Transverse colon (tissue), 4 donors: ENCODE data around the gene TXNL1. TPM values are rescaled to one million over a fixed set of nuclear protein-coding genes. Genes with fewer than 3 reads are reported as not detected.
A peak's percentile ranks its signal among the peaks of the same experiment; 100 is the strongest.

Experiments
- DNase-seq: peaks from one replicate; pipeline ENCODE4 v3.0.0-alpha.2; 2019
- H3K27ac ChIP-seq, 4 donors: fragments of 200-600 bp; sonication (generic); 2 replicates each; pipeline ENCODE4 v1.5.1; 2016 to 2018; ENCODE audit warnings: inconsistent platforms in 4 of 4
- H3K27me3 ChIP-seq: fragments of 200-600 bp; sonication (generic); 2 replicates; pipeline ENCODE4 v1.5.1; 2017; ENCODE audit warnings: inconsistent platforms
- H3K36me3 ChIP-seq, 4 donors: fragments of 200-600 bp; sonication (generic); 2 replicates each; pipeline ENCODE4 v1.5.1; 2017 to 2019; ENCODE audit warnings: inconsistent platforms in 4 of 4
- H3K4me1 ChIP-seq, 4 donors: fragments of 200-600 bp; sonication (generic); 2 replicates each; pipeline ENCODE4 v1.5.1; 2017 to 2020; ENCODE audit warnings: inconsistent platforms in 4 of 4
- H3K4me3 ChIP-seq, 4 donors: fragments of 200-600 bp; sonication (generic); 1 replicate in 1 of 4; 2 replicates in 3 of 4; pipeline versions ENCODE4 v1.5.1 to v1.6.1; 2017 to 2019; ENCODE audit warnings: inconsistent platforms in 4 of 4
- H3K9me3 ChIP-seq, 2 donors: fragments of 200-600 bp; sonication (generic); 2 replicates each; pipeline ENCODE4 v1.5.1; 2017 to 2019; ENCODE audit warnings: inconsistent platforms in 2 of 2
- CTCF ChIP-seq, 5 experiments: fragments of 200-600 bp in 3 of 5; fragments of 450-650 bp in 2 of 5; sonication (generic) in 3 of 5; IDR thresholded peaks; 1 replicate in 2 of 5; 2 replicates in 3 of 5; pipeline ENCODE4 v1.5.1; 2016 to 2017; ENCODE audit warnings: antibody characterized with exemption in 5 of 5, inconsistent platforms in 3 of 5, mild to moderate bottlenecking in 2 of 5, moderate library complexity in 1 of 5
- EP300 ChIP-seq: sonication (generic); formaldehyde crosslinking; IDR thresholded peaks from one replicate; pipeline ENCODE4 v1.6.1; 2017; ENCODE audit warnings: antibody characterized with exemption, low read depth
- POLR2A ChIP-seq: fragments of 450-650 bp; IDR thresholded peaks from one replicate; pipeline ENCODE4 v1.6.1; 2016; ENCODE audit warnings: antibody characterized with exemption, mild to moderate bottlenecking, moderate library complexity
- POLR2AphosphoS5 ChIP-seq, 3 donors: sonication (generic); formaldehyde crosslinking; IDR thresholded peaks; one replicate each; pipeline ENCODE4 v1.6.1; 2016; ENCODE audit warnings: antibody characterized with exemption in 3 of 3
- WGBS, 2 donors: methylation state at CpG; one replicate each; pipeline ENCODE4 v1.1.5; 2018; ENCODE audit warnings: low coverage in 1 of 2; 5-methylcytosine and 5-hydroxymethylcytosine counted together
- in situ Hi-C, 4 donors: fragments of 200-750 bp; cut with MboI; loops; one replicate each; pipeline versions ENCODE4 v1.15.0 to v1.15.1; 2017; ENCODE audit warnings: low sequenced_read_pairs in 3 of 4, low pct_ligation_motif_present in 1 of 4, low pct_unique_long_range_greater_than_20kb in 1 of 4
- intact Hi-C: fragments of 100-400 bp; cut with DNase I; formaldehyde crosslinking; loops from one replicate; pipeline ENCODE4 v1.15.1; 2023; ENCODE audit warnings: low total_unique reads
- total RNA-seq, 4 donors: library from RNA; depleted of rRNA; stranded (reverse); fragments of >200 nt; gene quantifications; one replicate each; pipeline ENCODE4 v1.1.0, GENCODE V29; 2016

TXNL1 gene
- total RNA-seq, 4 donors from 2014 or later, result 3.0 to 42.1 (median 18.0) TPM

GRCh38 chr18:56570978-56571377 lies 67.4 kb downstream of the TXNL1 start:
- no peak for TF ChIP-seq EP300
- TF ChIP-seq CTCF (IDR thresholded peaks at IDR 0.05), result no peak
- TF ChIP-seq POLR2AphosphoS5 (IDR thresholded peaks at IDR 0.05), result no peak
- no peak for TF ChIP-seq POLR2A
- Histone ChIP-seq H3K4me1 (peaks cover 0 to 10% (median 0%) of the 10 kb centered on the region in 4 donors), H3K27ac (no peak overlapping the region), H3K27me3 (no peaks in the 10 kb centered on the region), H3K4me3 (no peak overlapping the region), H3K9me3 (no peaks in the 10 kb centered on the region), H3K36me3 (no peaks in the 10 kb centered on the region)
- intact Hi-C loops (loop anchor here (10.0 kb wide), 1 partner anchor 1456 kb away; no protein-coding TSS in a partner anchor), in situ Hi-C loops (loop anchor here (10.0 to 25.0 kb wide), 5 partner anchors 109 to 1334 kb away; no protein-coding TSS in a partner anchor)
- no peak for DNase-seq
- WGBS, 2 donors, result 78 to 94% methylated on average over 3 of the region's 3 CpGs

GRCh38 chr18:56569416-56569815 lies 69.0 kb downstream of the TXNL1 start:
- in situ Hi-C loops (loop anchor here in 3 of 4 donors (25.0 kb wide), 4 partner anchors 107 to 1332 kb away; no protein-coding TSS in a partner anchor), intact Hi-C loops (no loop called here)

GRCh38 chr18:56568986-56569385 lies 69.4 kb downstream of the TXNL1 start:
- 67 to 74% methylated on average over 4 of the region's 4 CpGs for WGBS, 2 donors

More at GRCh38 chr18:56569416-56569815, 69.0 kb downstream of the TXNL1 start:
- H3K36me3 ChIP-seq, result no peaks in the 10 kb centered on the region
- H3K4me1 ChIP-seq, result no peaks in the 10 kb centered on the region
- H3K27me3 ChIP-seq, result no peaks in the 10 kb centered on the region
- H3K27ac ChIP-seq, result peak overlapping the region in 2 of 4 donors; percentile 8 to 26
- 57 to 68% methylated on average over 1 of the region's 1 CpG for WGBS, 2 donors
- no peak overlapping the region for H3K4me3 ChIP-seq
- TF ChIP-seq CTCF (IDR thresholded peaks at IDR 0.05), result no peak
- TF ChIP-seq EP300, result no peak
- TF ChIP-seq POLR2A, result no peak
- no peak for TF ChIP-seq POLR2AphosphoS5 (IDR thresholded peaks at IDR 0.05)
- DNase-seq, result no peak
- H3K9me3 ChIP-seq, result no peaks in the 10 kb centered on the region

GRCh38 chr18:56565551-56566345 lies 72.6 kb downstream of the TXNL1 start:
- DNase-seq, result no peak

More at GRCh38 chr18:56568986-56569385, 69.4 kb downstream of the TXNL1 start:
- no peak for DNase-seq
- in situ Hi-C loops (loop anchor here in 3 of 4 donors (25.0 kb wide), 4 partner anchors 107 to 1332 kb away; no protein-coding TSS in a partner anchor), intact Hi-C loops (no loop called here)
- H3K9me3 ChIP-seq, result no peaks in the 10 kb centered on the region
- H3K27ac ChIP-seq, result peak overlapping the region in 1 of 4 donors; percentile 26
- TF ChIP-seq POLR2AphosphoS5 (IDR thresholded peaks at IDR 0.05), result no peak
- no peak for TF ChIP-seq EP300
- H3K27me3 ChIP-seq, result no peaks in the 10 kb centered on the region
- no peaks in the 10 kb centered on the region for H3K4me1 ChIP-seq
- no peaks in the 10 kb centered on the region for H3K36me3 ChIP-seq
- H3K4me3 ChIP-seq, result no peak overlapping the region

More at GRCh38 chr18:56565551-56566345, 72.6 kb downstream of the TXNL1 start:
- WGBS, 2 donors, result 55 to 56% methylated on average over 4 to 5 of the region's 5 CpGs
- in situ Hi-C loops, result loop anchor here in 3 of 4 donors (25.0 kb wide), 4 partner anchors 103 to 1328 kb away; no protein-coding TSS in a partner anchor
- no peaks in the 10 kb centered on the region for H3K4me1 ChIP-seq
- no peak overlapping the region for H3K4me3 ChIP-seq
- intact Hi-C loops, result no loop called here
- peak in 1 of 3 donors; percentile 22 for TF ChIP-seq POLR2AphosphoS5 (IDR thresholded peaks at IDR 0.05)
- TF ChIP-seq CTCF (IDR thresholded peaks at IDR 0.05), result no peak
- no peaks in the 10 kb centered on the region for H3K9me3 ChIP-seq
- H3K27ac ChIP-seq, result no peak overlapping the region
- no peaks in the 10 kb centered on the region for H3K36me3 ChIP-seq
- no peaks in the 10 kb centered on the region for H3K27me3 ChIP-seq
